ENCODE measurements around the gene PHB1. TPM values are rescaled to one million over a fixed set of nuclear protein-coding genes. Genes with fewer than 3 reads are reported as not detected.
"Not testable (repeated sequence)": the region's sequence is repeated elsewhere in the genome, so short reads cannot be mapped to it uniquely, and the experiment has no call there.

The PHB1 gene
- total RNA-seq, 1 donor from 2014 or later, result 440 TPM

DNA sequence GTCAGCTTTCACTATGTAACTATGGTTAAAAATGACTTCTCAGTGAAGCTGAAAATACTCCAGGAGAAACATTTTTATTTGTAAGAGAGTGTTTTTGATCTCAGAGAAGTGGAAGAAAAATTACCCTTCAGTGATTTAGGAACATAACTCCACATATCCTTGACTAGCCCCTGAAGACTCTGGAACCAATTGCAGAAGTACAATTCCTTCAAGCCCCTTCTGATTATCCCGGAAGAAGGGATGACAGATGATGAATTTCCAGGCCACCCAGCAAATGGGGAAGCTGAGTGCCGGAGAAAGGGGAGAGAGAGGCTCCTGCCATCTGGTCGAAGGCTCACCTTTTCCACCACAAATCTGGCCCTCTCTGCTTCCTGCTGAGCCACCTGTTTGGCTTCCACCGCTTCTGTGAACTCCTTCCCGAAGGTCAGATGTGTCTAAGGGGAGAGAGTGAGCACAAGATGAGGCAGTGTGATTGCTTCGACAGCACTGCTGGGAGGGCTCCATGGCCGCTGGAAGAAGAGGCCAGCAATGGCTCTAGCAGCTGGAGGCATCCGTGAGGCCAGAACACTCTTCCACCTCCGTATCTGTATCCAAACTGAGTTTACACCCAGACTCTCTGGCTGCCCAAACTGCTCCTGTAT lies 8.1 kb downstream of the PHB1 start:
- intact Hi-C loops (cut with micrococcal nuclease), result no loop called here
- peaks cover 22% of the 10 kb centered on the region for H3K4me1 Mint-ChIP-seq
- no peak for DNase-seq
- no peak overlapping the region for H3K4me3 Mint-ChIP-seq
- peaks cover 80% of the 10 kb centered on the region for H3K36me3 Mint-ChIP-seq (ENCODE audit: low read depth)
- H3K27me3 Mint-ChIP-seq, result no peaks in the 10 kb centered on the region
- H3K27ac Mint-ChIP-seq, result no peak overlapping the region
- H3K9me3 Mint-ChIP-seq, result no peaks in the 10 kb centered on the region

DNA sequence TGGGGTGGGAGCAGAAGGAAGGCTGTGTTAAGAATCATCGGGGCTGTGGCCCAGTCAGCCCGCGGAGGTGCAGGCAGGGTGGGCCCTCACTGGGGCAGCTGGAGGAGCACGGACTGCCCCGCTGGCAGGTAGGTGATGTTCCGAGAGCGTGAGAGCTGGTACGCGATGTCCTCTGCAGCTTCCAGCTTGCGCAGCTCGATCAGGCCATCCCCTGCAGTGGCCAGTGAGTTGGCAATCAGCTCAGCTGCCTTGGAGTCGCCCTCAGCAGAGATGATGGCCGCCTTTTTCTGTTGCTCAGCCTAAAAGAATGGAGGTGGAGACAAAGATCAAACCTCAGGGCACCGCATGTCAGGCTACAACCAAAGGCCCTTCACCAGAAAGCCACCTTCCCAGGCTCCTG lies 9.8 kb downstream of the PHB1 start:
- no peak overlapping the region for H3K27ac Mint-ChIP-seq
- no peak for DNase-seq

DNA sequence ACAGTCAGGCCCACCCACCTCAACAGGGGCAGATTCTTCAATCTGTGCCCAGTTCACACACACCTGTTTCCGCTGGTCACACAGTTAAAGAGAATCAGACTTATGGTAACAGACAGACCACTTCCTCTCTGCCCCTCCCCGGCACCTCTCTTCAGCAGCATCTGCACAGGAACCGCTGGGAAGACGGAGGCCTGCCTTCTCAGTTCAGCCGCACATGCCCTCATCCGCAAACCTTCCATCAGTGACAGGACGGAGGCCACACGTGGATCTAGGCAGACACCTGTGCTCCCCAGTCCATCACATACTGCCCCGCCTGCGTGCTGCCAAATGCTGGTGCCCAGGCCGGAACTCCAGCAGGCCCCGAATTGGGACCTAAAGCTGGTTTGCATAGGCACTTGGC lies 10.3 kb downstream of the PHB1 start:
- H3K27ac Mint-ChIP-seq, result no peak overlapping the region
- H3K9me3 Mint-ChIP-seq, result no peaks in the 10 kb centered on the region
- H3K4me1 Mint-ChIP-seq, result peaks cover 22% of the 10 kb centered on the region
- no peak for DNase-seq
- H3K36me3 Mint-ChIP-seq (ENCODE audit: low read depth), result peaks cover 67% of the 10 kb centered on the region
- intact Hi-C loops (cut with micrococcal nuclease), result no loop called here
- H3K27me3 Mint-ChIP-seq, result no peaks in the 10 kb centered on the region
- H3K4me3 Mint-ChIP-seq, result no peak overlapping the region

More for the DNA sequence above, 9.8 kb downstream of the PHB1 start:
- Mint-ChIP-seq H3K9me3 (no peaks in the 10 kb centered on the region), H3K36me3 (ENCODE audit: low read depth) (peaks cover 72% of the 10 kb centered on the region), H3K27me3 (no peaks in the 10 kb centered on the region), H3K4me1 (peaks cover 22% of the 10 kb centered on the region), H3K4me3 (no peak overlapping the region)
- intact Hi-C loops (cut with micrococcal nuclease), result no loop called here

DNA sequence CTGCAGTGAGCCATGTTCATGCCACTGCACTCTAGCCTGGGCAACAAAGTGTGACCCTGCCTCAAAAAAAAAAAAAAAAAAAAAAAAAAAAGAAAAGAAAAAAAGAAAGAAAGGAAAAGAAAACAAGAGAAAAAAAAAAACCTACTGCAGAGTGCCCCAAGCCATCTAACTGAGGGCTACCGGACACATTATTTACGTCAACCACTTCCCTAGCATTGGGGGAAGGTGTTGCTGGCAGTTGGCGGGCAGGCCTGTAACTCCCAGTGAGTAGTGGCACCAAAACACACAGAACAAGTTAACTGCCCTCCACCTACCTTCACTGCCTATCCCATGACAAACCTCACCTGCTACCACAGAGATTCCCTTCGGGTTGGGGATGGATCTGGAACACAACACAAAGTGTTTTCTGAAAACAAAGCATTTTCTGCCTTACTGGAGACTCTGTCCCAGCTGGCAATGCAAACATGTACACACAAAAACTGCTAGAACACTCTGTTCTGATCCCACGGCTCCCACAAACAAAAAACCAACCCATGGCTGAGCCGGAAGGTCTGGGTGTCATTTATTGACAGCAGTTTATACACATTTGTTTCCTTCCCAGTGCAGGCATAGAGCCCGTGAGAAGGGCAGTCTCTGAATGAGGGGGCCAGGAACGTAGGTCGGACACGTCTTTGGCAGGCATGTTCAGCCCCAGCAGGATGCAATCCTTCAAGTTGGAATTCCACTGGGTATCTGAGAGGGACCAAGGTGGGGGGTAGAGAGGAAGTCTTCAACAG lies 11.0 kb downstream of the PHB1 start:
- H3K9me3 Mint-ChIP-seq, result no peaks in the 10 kb centered on the region
- intact Hi-C loops (cut with micrococcal nuclease), result no loop called here
- peaks cover 20% of the 10 kb centered on the region for H3K4me1 Mint-ChIP-seq
- H3K4me3 Mint-ChIP-seq, result no peak overlapping the region
- no peaks in the 10 kb centered on the region for H3K27me3 Mint-ChIP-seq
- no peak for DNase-seq
- no peak overlapping the region for H3K27ac Mint-ChIP-seq
- H3K36me3 Mint-ChIP-seq (ENCODE audit: low read depth), result peaks cover 61% of the 10 kb centered on the region

DNA sequence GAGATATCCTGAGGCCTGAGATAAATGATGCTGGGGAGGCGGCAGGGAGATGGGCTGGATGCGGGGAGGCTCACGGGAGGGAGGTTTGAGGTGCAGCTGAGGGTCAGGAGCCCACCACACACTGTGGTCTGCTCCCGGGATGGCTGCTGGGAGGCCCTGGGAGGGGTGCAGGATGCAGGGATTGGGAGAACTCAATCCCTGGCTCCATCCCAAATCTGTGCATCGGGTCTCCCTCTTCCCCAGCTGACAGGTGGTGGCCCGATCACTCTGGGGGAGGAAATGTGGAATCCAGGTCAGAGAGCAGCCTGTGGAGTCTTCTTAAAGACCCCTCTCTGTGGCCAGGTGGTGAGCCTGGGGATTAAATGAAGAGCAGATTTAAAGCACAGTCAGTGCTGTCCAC lies 12.0 kb downstream of the PHB1 start:
- H3K4me3 Mint-ChIP-seq, result no peak overlapping the region
- H3K27me3 Mint-ChIP-seq, result no peaks in the 10 kb centered on the region
- H3K4me1 Mint-ChIP-seq, result peaks cover 10% of the 10 kb centered on the region
- no peak for DNase-seq
- peaks cover 51% of the 10 kb centered on the region for H3K36me3 Mint-ChIP-seq (ENCODE audit: low read depth)
- intact Hi-C loops (cut with micrococcal nuclease), result no loop called here
- H3K9me3 Mint-ChIP-seq, result no peaks in the 10 kb centered on the region
- no peak overlapping the region for H3K27ac Mint-ChIP-seq

DNA sequence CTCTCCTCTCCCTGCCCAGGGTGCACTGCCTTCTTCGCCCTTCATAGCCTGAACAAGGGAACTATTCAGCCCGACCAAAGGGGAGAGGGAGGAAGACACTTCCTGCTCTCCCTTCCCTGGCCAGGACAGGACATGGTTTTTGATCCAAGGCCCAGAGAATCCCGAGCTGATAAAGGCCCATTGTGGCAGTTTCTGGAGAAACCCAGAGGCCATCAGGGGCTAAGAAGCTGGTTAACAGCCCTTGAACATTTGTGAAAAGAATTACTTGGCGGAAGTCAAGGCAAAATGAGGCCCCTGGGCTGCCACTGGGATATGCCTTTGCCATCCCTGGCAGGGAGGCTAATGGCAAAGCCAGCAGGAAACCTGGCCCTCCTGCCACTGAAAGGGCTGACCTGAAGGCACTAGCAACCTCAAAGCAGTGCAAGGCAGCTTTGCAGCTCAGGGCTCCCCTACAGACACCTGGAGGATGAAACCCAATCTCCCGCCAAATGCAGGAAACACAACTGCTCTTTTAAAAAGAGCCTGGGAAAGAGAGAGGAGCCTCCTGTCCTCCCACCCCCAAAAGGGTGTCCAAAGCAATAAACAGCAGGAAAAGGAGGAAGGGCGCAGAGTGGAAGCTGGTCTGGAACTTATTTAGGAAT lies 12.6 kb downstream of the PHB1 start:
- intact Hi-C loops (cut with micrococcal nuclease), result no loop called here
- Mint-ChIP-seq H3K27me3 (peaks cover 3% of the 10 kb centered on the region), H3K36me3 (ENCODE audit: low read depth) (peaks cover 46% of the 10 kb centered on the region), H3K27ac (no peak overlapping the region), H3K4me1 (peaks cover 11% of the 10 kb centered on the region), H3K9me3 (no peaks in the 10 kb centered on the region), H3K4me3 (no peak overlapping the region)
- DNase-seq, result no peak

DNA sequence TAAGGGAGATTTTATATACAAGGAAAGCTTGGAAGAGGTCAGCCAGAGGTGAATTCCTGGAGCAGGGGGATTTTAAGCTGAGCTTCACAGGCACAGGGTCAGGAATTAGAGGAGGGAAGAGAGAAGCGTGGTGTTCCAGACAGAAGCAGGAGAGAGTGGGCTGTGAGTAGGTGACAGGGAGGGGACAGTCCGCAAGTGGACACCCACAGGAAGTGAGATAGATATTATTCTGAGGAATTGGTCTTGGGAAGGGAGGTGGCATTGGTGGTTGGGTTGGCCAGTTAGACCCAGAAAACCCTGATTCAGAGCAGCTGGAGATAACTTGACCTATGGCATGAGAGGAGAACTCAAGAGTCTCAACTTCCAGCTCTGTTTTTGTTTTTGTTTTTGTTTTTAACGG lies 14.7 kb downstream of the PHB1 start:
- Mint-ChIP-seq H3K9me3 (no peaks in the 10 kb centered on the region), H3K4me3 (no peak overlapping the region), H3K27me3 (peaks cover 5% of the 10 kb centered on the region), H3K4me1 (peaks cover 11% of the 10 kb centered on the region), H3K27ac (no peak overlapping the region), H3K36me3 (ENCODE audit: low read depth) (peaks cover 26% of the 10 kb centered on the region)
- intact Hi-C loops (cut with micrococcal nuclease), result no loop called here
- DNase-seq, result no peak

DNA sequence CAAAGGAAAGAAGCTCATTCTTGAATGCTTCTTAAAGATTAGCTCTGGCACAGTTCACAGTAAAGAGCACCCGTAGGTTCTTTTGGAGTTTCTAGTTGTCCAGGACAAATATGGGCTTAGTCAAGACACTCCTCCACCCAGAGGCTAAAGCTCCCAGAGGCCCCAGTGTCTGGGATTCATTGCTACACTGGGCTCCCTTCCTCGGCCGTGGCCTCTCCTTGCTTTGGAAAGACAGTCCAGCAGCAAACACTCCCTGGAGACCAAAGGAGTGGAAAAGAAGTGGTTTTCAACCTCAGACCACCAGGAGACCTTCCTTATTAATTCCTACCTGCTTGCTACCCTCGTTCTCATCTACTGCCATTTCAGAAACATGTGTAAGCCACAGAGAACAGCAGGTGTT lies 17.1 kb downstream of the PHB1 start:
- Mint-ChIP-seq H3K36me3 (ENCODE audit: low read depth) (peaks cover 6% of the 10 kb centered on the region), H3K27me3 (peaks cover 5% of the 10 kb centered on the region), H3K9me3 (no peaks in the 10 kb centered on the region), H3K4me3 (no peak overlapping the region), H3K4me1 (peaks cover 14% of the 10 kb centered on the region), H3K27ac (no peak overlapping the region)
- no peak for DNase-seq
- intact Hi-C loops (cut with micrococcal nuclease), result no loop called here

DNA sequence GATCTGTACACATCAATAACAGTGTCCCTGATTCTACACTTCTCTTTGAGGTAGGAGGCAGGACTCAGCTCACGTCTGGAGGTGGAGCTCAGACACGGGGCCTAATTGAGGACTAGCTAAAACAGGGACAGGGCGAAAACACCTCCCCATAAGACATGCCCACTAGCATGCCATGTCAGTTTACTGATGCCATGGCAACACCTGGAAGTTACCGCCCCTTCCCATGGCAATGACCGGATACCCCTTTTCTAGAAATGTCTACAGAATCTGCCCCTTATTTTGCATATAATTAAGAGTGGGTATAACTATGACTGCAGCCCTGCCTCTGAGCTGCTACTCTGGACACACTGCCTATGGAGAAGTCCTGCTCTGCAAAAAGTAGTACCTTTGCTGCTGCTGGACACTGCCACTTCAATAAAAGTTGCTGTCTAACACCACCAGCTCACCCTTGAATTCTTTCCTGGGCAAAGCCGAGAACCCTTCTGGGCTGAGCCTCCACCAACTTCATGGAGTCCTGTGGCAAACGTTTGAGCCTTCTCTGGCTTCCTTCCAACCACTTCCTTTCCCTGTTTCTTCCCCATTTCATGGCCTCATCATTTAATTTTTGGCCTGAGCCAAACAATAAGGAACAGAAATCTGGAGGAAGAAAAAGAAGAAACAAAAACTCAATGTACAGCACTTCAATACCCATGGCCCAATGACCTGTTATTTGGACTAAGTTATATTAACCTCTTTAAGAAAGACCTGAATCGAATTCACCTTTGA lies 21.0 kb downstream of the PHB1 start:
- H3K9me3 Mint-ChIP-seq, result no peaks in the 10 kb centered on the region
- H3K27me3 Mint-ChIP-seq, result peaks cover 5% of the 10 kb centered on the region
- peaks cover 41% of the 10 kb centered on the region for H3K4me1 Mint-ChIP-seq
- no peak overlapping the region for H3K27ac Mint-ChIP-seq
- no peak for DNase-seq
- H3K4me3 Mint-ChIP-seq, result no peak overlapping the region
- H3K36me3 Mint-ChIP-seq (ENCODE audit: low read depth), result no peaks in the 10 kb centered on the region
- intact Hi-C loops (cut with micrococcal nuclease), result loop anchor here (2.0 kb wide), 1 partner anchor 51 kb away; no protein-coding TSS in a partner anchor

DNA sequence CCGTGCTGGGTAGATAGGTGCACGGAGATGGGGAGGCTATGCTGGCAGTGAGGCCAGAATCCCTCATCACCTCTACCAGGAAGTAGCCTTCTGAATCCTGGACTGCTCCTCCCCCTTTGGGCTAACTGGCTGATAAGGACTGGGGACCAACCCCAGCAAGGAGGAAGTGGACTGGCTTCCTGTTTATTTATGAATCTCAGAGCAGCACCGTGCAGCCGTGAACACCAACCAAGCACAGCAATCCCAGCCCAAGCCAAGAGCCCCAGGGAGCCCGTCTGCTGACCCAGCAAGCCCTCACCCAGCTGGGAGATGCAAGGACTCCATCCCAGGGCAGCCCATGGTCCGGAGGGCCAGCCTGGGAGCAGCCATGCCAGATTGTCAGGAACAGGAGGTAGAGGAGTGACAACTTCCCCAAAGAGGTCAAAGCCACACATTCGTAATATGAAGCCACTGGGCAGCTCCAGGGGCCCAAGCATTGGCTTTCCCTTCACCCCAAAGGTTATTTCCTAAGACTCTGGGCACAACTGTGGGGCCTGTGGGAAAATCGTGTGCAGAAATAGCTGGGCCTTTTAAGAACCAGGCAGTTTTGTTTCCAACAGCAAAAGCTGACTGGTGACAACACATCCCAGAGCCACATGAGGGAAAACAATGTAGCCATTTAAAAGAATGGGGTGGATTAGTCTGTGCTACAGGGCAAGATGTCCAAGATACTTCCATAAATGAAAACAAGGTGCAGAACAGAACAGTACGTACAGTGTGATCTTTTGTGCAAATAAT lies 23.9 kb downstream of the PHB1 start:
- Mint-ChIP-seq H3K4me1 (peaks cover 58% of the 10 kb centered on the region), H3K9me3 (no peaks in the 10 kb centered on the region), H3K27me3 (no peaks in the 10 kb centered on the region), H3K36me3 (ENCODE audit: low read depth) (no peaks in the 10 kb centered on the region), H3K27ac (peak overlapping the region; percentile 80), H3K4me3 (peak overlapping the region; percentile 50)
- intact Hi-C loops (cut with micrococcal nuclease), result no loop called here
- DNase-seq, result peak; percentile 60

DNA sequence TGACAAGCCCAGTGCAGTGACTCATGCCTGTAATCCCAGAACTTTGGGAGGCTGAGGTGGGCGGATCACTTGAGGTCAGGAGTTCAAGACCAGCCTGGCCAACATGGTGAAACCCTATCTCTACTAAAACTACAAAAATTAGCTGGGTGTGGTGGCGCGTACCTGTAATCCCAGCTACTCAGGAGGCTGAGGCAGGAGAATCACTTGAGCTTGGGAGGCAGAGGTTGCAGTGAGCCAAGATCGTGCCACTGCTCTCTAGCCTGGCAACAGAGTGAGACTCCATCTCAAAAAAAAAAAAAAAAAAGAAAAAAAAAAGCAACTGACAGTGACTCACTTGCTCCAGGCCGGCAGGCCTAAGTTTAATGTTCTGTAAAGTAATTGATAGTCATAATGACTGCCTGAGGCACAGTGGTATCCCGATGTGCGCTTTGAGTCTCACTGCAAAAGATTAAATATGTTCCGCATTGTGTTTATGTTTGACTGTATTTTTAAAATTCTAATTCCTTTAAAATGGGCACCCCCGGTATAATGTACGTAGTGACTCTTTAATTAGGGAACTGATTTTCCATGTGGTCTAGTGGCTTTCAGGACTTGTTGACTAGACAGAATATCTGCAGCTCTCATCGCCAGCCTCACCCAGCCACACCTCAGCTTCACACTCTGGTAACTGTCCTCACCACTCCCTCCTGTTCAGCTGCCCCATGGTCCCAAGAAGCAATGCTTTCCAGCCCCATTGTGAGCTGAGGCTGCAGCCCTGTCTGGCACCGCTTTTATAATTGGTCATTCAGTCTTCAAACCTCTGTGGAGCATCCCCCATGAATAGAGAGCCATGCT lies 25.0 kb downstream of the PHB1 start:
- intact Hi-C loops (cut with micrococcal nuclease); DNase-seq; H3K27me3 Mint-ChIP-seq; H3K36me3 Mint-ChIP-seq (ENCODE audit: low read depth); H3K9me3 Mint-ChIP-seq: not testable (repeated sequence)
- Mint-ChIP-seq H3K4me1 (peaks cover 54% of the 10 kb centered on the region), H3K4me3 (peak overlapping the region; percentile 30), H3K27ac (peak overlapping the region; percentile 88)

DNA sequence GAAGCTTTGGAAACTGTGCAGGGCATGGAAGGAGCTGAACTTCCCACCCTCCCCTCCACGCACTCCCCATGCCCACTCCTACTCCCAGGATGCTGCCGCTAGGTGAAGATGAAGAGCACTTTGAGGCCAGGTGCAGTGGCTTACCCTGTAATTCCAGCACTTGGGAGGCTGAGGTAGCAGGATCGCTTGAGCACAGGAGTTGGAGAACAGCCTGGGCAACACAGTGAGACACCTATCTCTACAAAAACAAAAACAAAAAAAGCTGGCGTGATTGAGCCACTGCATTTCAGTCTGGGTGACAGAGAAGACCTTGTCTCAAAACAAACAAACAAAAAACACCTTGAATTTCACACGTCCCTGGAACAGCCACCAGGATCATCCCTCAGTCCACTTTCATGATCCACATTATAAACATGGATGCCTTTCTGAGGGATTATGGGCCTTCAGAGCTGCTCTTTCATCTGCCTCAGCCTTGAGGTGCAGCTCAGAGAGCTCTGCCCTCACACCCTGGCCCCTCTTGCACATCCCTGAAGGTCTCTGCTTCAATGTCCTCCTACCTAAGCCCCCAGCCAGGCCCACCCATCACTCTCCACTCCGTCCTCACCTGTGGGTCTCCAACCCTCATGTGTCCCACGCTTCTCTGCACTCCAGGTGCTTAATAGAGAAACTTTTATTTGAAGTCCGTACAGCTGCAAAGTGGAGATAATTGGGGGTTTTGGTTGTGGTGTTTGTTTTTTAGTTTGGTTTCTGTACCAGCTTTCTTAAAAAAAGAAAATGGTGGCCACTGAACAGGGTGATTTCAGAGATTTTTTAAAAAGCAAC lies 25.8 kb downstream of the PHB1 start:
- H3K4me3 Mint-ChIP-seq, result peak overlapping the region; percentile 72
- H3K4me1 Mint-ChIP-seq, result peaks cover 51% of the 10 kb centered on the region
- peak overlapping the region; percentile 88 for H3K27ac Mint-ChIP-seq
- no peak for DNase-seq
- H3K36me3 Mint-ChIP-seq (ENCODE audit: low read depth), result no peaks in the 10 kb centered on the region
- no peaks in the 10 kb centered on the region for H3K27me3 Mint-ChIP-seq
- no peaks in the 10 kb centered on the region for H3K9me3 Mint-ChIP-seq
- intact Hi-C loops (cut with micrococcal nuclease), result no loop called here
